B cell (primary cell): ENCODE data around the gene TMEM9.

Experiments
- CTCF ChIP-seq: fragments of 200-600 bp; IDR thresholded peaks from one replicate; pipeline ENCODE4 v1.8.0; 2022; ENCODE audit warnings: antibody characterized with exemption, mild to moderate bottlenecking
- EZH2 ChIP-seq: IDR thresholded peaks from 2 replicates; pipeline ENCODE4 v1.6.1; 2012; ENCODE audit warnings: borderline replicate concordance, low read depth, mild to moderate bottlenecking, moderate library complexity, low read length; ENCODE audit not compliant: insufficient read depth, poor library complexity, severe bottlenecking

GRCh38 chr1:201094832-201095231 is 59.4 kb downstream of the TMEM9 start:
- TF ChIP-seq CTCF (no peak), EZH2 (no peak)
